NB4 (cell line): Measurements from ENCODE around the gene KCNIP3.

Experiments used
- MYC ChIP-seq: IDR thresholded peaks from 2 replicates; pipeline ENCODE4 v1.6.1; 2011; ENCODE audit warnings: low read depth, low read length
- POLR2A ChIP-seq: IDR thresholded peaks from 2 replicates; pipeline ENCODE4 v1.6.1; 2011; ENCODE audit warnings: mild to moderate bottlenecking; ENCODE audit not compliant: insufficient read length; ENCODE audit errors: extremely low read depth
- TF ChIP-seq, protein P1 (sequence below): IDR thresholded peaks from one replicate; pipeline ENCODE4 v1.5.1; 2012; ENCODE audit warnings: low read depth, low read length
- TF ChIP-seq, protein P2 (sequence below): IDR thresholded peaks from 2 replicates; pipeline ENCODE4 v1.6.1; 2011; ENCODE audit warnings: low read depth, low read length

DNA sequence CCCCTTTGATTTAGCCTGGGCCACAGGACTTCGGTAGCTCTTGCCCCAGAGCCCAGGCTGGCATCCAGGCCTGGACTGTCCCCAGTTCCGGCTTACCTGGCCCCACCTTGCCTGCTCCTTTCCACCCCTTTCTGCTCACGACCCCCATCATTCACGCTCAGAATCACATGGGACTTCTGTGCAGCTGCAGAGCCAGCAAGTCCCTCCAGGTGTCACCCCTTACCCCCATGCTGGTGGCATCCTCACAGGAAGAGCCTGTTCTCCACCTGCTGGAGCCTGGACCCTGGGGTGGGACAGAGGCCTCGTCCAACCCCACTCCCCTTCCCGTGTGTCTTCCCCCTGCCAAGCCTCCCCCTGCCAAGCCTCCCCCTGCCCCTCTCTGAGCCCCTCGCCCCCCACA lies 7.9 kb upstream of the KCNIP3 start:
- TF ChIP-seq, protein P1, sequence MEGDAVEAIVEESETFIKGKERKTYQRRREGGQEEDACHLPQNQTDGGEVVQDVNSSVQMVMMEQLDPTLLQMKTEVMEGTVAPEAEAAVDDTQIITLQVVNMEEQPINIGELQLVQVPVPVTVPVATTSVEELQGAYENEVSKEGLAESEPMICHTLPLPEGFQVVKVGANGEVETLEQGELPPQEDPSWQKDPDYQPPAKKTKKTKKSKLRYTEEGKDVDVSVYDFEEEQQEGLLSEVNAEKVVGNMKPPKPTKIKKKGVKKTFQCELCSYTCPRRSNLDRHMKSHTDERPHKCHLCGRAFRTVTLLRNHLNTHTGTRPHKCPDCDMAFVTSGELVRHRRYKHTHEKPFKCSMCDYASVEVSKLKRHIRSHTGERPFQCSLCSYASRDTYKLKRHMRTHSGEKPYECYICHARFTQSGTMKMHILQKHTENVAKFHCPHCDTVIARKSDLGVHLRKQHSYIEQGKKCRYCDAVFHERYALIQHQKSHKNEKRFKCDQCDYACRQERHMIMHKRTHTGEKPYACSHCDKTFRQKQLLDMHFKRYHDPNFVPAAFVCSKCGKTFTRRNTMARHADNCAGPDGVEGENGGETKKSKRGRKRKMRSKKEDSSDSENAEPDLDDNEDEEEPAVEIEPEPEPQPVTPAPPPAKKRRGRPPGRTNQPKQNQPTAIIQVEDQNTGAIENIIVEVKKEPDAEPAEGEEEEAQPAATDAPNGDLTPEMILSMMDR: no peak
- TF ChIP-seq, protein P2, sequence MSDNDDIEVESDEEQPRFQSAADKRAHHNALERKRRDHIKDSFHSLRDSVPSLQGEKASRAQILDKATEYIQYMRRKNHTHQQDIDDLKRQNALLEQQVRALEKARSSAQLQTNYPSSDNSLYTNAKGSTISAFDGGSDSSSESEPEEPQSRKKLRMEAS: no peak
- TF ChIP-seq POLR2A (no peak), MYC (no peak)
